ENCODE results near the gene FAM13C.

Gene FAM13C

DNA sequence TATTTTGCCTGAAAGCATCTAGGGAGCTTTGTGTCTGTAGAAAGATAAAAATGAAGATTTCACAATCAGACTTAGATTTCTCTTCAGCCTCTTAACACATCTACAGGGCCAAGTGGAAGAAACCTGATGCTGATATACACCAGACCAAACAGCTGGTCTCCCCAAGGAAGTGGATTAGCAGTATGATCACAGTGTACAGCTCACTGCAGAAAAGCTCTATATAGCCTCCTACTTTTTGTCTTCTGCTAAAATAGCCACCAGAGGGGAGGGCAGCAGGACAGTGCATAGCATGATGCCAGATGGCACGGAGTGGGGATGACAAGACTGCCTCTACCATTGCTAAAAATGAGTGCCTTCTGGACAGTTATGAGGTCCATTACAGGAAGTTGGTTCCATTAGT lies 16.0 kb downstream of the FAM13C start:
- TF ChIP-seq SUZ12 (IDR thresholded peaks at IDR 0.05; ENCODE audit: extremely low read depth, insufficient read depth, insufficient read length), result no peak
- no peak for TF ChIP-seq ZNF274 (IDR thresholded peaks at IDR 0.05; ENCODE audit: low read depth, low read length)
- TF ChIP-seq YY1 (IDR thresholded peaks at IDR 0.05; ENCODE audit: insufficient read depth, insufficient read length), result no peak
- no peaks in the 10 kb centered on the region for H3K27me3 ChIP-seq (ENCODE audit: insufficient read depth, insufficient read length)
- H3K4me1 ChIP-seq (ENCODE audit: insufficient read depth, insufficient read length), result no peaks in the 10 kb centered on the region
- H3K9ac ChIP-seq (ENCODE audit: insufficient read length, low read depth), result no peak overlapping the region
- H3K4me3 ChIP-seq (ENCODE audit: insufficient read length, low read depth), result no peak overlapping the region
- H3K36me3 ChIP-seq (ENCODE audit: insufficient read depth, insufficient read length, low read length), result no peaks in the 10 kb centered on the region
- DNase-seq (ENCODE audit: low read depth, low spot score), result no peak
- H3K9me3 ChIP-seq (ENCODE audit: insufficient read depth, low read length), result no peaks in the 10 kb centered on the region

- Histone ChIP-seq H3K4me3 (ENCODE audit: insufficient read length, low read depth) (no peak overlapping the region), H3K4me1 (ENCODE audit: insufficient read depth, insufficient read length) (no peaks in the 10 kb centered on the region), H3K27me3 (ENCODE audit: insufficient read depth, insufficient read length) (no peaks in the 10 kb centered on the region), H3K9me3 (ENCODE audit: insufficient read depth, low read length) (0 out of 2 replicates have a peak, but pooled peaks cover 7% of the 10 kb centered on the region), H3K9ac (ENCODE audit: insufficient read length, low read depth) (no peak overlapping the region), H3K36me3 (ENCODE audit: insufficient read depth, insufficient read length, low read length) (no peaks in the 10 kb centered on the region)
- no peak for DNase-seq (ENCODE audit: low read depth, low spot score)
- TF ChIP-seq SUZ12 (IDR thresholded peaks at IDR 0.05; ENCODE audit: extremely low read depth, insufficient read depth, insufficient read length) (no peak), YY1 (IDR thresholded peaks at IDR 0.05; ENCODE audit: insufficient read depth, insufficient read length) (no peak), ZNF274 (IDR thresholded peaks at IDR 0.05; ENCODE audit: low read depth, low read length) (no peak)
These were observed 19.6 kb downstream of the FAM13C start for GRCh38 chr10:59342723-59343122.

DNA sequence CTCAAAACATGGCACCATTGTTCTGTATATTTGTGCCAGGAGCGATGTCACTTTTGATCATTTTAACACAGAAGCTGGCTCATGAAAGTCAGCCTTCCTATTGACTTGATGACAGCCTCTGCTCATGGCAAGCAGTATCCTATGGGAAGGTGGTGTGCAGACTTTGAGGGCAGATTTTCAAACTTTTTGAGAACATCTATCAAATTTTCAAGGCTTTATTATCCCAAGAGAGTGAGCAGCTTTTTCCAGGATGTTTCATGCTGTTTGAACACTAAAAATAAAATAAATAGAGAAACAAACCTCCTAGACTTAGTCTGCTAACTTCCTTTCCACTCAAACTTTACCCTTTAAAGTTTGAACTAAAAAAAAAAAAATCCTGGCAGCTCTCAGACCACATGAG lies 20.3 kb downstream of the FAM13C start:
- TF ChIP-seq ZNF274 (IDR thresholded peaks at IDR 0.05; ENCODE audit: low read depth, low read length) (no peak), YY1 (IDR thresholded peaks at IDR 0.05; ENCODE audit: insufficient read depth, insufficient read length) (no peak), SUZ12 (IDR thresholded peaks at IDR 0.05; ENCODE audit: extremely low read depth, insufficient read depth, insufficient read length) (no peak)
- Histone ChIP-seq H3K27me3 (ENCODE audit: insufficient read depth, insufficient read length) (no peaks in the 10 kb centered on the region), H3K9me3 (ENCODE audit: insufficient read depth, low read length) (0 out of 2 replicates have a peak, but pooled peaks cover 7% of the 10 kb centered on the region), H3K4me3 (ENCODE audit: insufficient read length, low read depth) (no peak overlapping the region), H3K9ac (ENCODE audit: insufficient read length, low read depth) (no peak overlapping the region), H3K4me1 (ENCODE audit: insufficient read depth, insufficient read length) (no peaks in the 10 kb centered on the region), H3K36me3 (ENCODE audit: insufficient read depth, insufficient read length, low read length) (no peaks in the 10 kb centered on the region)
- no peak for DNase-seq (ENCODE audit: low read depth, low spot score)

DNA sequence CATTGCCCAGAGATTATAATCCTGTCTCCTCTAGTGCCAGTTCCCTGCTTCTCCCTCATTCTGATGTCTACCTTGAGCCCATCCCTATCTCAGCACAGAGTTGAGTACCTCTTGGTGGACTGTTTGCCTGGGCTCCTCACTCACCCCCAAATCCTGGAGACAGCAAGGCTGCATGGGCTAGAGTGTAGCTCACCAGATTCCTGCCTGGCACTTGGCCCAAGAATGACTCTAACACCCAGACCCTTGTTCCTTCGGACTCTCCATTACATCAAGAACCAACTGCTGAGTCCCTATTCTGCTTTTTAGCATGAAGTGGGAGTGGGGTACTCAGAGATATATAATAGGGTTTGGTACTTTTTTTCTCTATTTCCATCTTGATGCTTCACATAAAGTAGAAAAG lies 22.1 kb downstream of the FAM13C start:
- Histone ChIP-seq H3K36me3 (ENCODE audit: insufficient read depth, insufficient read length, low read length) (no peaks in the 10 kb centered on the region), H3K9ac (ENCODE audit: insufficient read length, low read depth) (no peak overlapping the region), H3K27me3 (ENCODE audit: insufficient read depth, insufficient read length) (no peaks in the 10 kb centered on the region), H3K4me1 (ENCODE audit: insufficient read depth, insufficient read length) (no peaks in the 10 kb centered on the region), H3K9me3 (ENCODE audit: insufficient read depth, low read length) (0 out of 2 replicates have a peak, but pooled peaks cover 7% of the 10 kb centered on the region), H3K4me3 (ENCODE audit: insufficient read length, low read depth) (no peak overlapping the region)
- no peak for TF ChIP-seq ZNF274 (IDR thresholded peaks at IDR 0.05; ENCODE audit: low read depth, low read length)
- TF ChIP-seq SUZ12 (IDR thresholded peaks at IDR 0.05; ENCODE audit: extremely low read depth, insufficient read depth, insufficient read length), result no peak
- no peak for TF ChIP-seq YY1 (IDR thresholded peaks at IDR 0.05; ENCODE audit: insufficient read depth, insufficient read length)
- no peak for DNase-seq (ENCODE audit: low read depth, low spot score)

GRCh38 chr10:59339351-59339750 lies 23.0 kb downstream of the FAM13C start:
- no peaks in the 10 kb centered on the region for H3K4me1 ChIP-seq (ENCODE audit: insufficient read depth, insufficient read length)
- 0 out of 2 replicates have a peak, but pooled peaks cover 7% of the 10 kb centered on the region for H3K9me3 ChIP-seq (ENCODE audit: insufficient read depth, low read length)
- no peaks in the 10 kb centered on the region for H3K36me3 ChIP-seq (ENCODE audit: insufficient read depth, insufficient read length, low read length)
- no peak overlapping the region for H3K4me3 ChIP-seq (ENCODE audit: insufficient read length, low read depth)
- DNase-seq (ENCODE audit: low read depth, low spot score), result no peak
- TF ChIP-seq SUZ12 (IDR thresholded peaks at IDR 0.05; ENCODE audit: extremely low read depth, insufficient read depth, insufficient read length) (no peak), YY1 (IDR thresholded peaks at IDR 0.05; ENCODE audit: insufficient read depth, insufficient read length) (no peak), ZNF274 (IDR thresholded peaks at IDR 0.05; ENCODE audit: low read depth, low read length) (no peak)
- no peaks in the 10 kb centered on the region for H3K27me3 ChIP-seq (ENCODE audit: insufficient read depth, insufficient read length)
- no peak overlapping the region for H3K9ac ChIP-seq (ENCODE audit: insufficient read length, low read depth)

DNA sequence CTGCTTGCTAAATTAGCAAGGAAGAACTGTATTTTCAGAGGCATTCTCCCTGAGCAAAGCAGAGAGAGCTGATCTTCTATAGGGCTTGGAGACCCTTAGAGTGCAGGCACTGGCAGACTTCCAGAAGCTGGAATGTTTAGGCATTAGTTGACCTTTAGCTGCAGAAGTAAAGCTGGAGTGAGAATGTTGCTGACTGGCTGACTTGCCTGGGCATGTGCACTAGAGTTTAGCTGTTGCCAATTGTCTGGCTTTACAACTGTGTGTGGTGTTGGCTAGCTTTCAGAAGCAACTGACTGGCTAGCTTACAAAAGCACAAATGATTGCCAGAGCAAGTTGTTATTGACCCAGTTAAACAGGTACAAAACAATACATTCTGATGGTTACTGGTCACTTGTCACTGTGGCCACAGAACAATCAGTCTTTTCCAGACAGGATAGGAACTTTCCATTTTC lies 25.1 kb downstream of the FAM13C start:
- TF ChIP-seq YY1 (IDR thresholded peaks at IDR 0.05; ENCODE audit: insufficient read depth, insufficient read length) (no peak), SUZ12 (IDR thresholded peaks at IDR 0.05; ENCODE audit: extremely low read depth, insufficient read depth, insufficient read length) (no peak), ZNF274 (IDR thresholded peaks at IDR 0.05; ENCODE audit: low read depth, low read length) (no peak)
- no peaks in the 10 kb centered on the region for H3K27me3 ChIP-seq (ENCODE audit: insufficient read depth, insufficient read length)
- 0 out of 2 replicates have a peak, but pooled peaks cover 7% of the 10 kb centered on the region for H3K9me3 ChIP-seq (ENCODE audit: insufficient read depth, low read length)
- no peak overlapping the region for H3K4me3 ChIP-seq (ENCODE audit: insufficient read length, low read depth)
- H3K36me3 ChIP-seq (ENCODE audit: insufficient read depth, insufficient read length, low read length), result no peaks in the 10 kb centered on the region
- H3K4me1 ChIP-seq (ENCODE audit: insufficient read depth, insufficient read length), result no peaks in the 10 kb centered on the region
- no peak overlapping the region for H3K9ac ChIP-seq (ENCODE audit: insufficient read length, low read depth)
- DNase-seq (ENCODE audit: low read depth, low spot score), result no peak

DNA sequence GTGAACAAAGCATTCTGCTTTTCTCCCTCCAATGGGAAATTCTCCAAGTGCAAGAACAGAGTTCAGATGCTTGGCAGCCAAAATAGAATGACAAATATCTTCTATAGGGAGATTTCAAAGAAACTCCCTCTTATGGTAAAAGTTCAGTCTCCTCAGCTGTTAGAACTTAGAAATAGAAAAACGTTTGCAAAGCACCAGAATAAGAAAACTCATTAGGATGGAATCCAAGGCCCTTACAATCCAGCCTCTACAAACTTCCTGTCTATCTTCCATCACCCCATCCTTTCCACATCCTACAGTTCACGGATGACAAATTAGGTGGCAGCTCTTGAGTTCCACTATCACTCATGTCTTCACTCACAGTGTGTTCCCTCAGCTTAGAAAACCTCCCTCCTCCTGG lies 25.7 kb downstream of the FAM13C start:
- Histone ChIP-seq H3K4me1 (ENCODE audit: insufficient read depth, insufficient read length) (no peaks in the 10 kb centered on the region), H3K27me3 (ENCODE audit: insufficient read depth, insufficient read length) (no peaks in the 10 kb centered on the region), H3K36me3 (ENCODE audit: insufficient read depth, insufficient read length, low read length) (no peaks in the 10 kb centered on the region), H3K9me3 (ENCODE audit: insufficient read depth, low read length) (0 out of 2 replicates have a peak, but pooled peaks cover 7% of the 10 kb centered on the region), H3K9ac (ENCODE audit: insufficient read length, low read depth) (no peak overlapping the region), H3K4me3 (ENCODE audit: insufficient read length, low read depth) (no peak overlapping the region)
- TF ChIP-seq SUZ12 (IDR thresholded peaks at IDR 0.05; ENCODE audit: extremely low read depth, insufficient read depth, insufficient read length) (no peak), YY1 (IDR thresholded peaks at IDR 0.05; ENCODE audit: insufficient read depth, insufficient read length) (no peak), ZNF274 (IDR thresholded peaks at IDR 0.05; ENCODE audit: low read depth, low read length) (no peak)
- DNase-seq (ENCODE audit: low read depth, low spot score), result no peak
